K562 (cell line): ENCODE data around the gene CLCN4. TPM values are rescaled to one million over a fixed set of nuclear protein-coding genes. Genes with fewer than 3 reads are reported as not detected.

Experiments
- ARID1B ChIP-seq: fragments of 450-650 bp; IDR thresholded peaks from 2 replicates; pipeline ENCODE4 v1.6.1; 2016; ENCODE audit warnings: antibody characterized with exemption, mild to moderate bottlenecking, inconsistent platforms
- ATF7 ChIP-seq: fragments of 450-650 bp; IDR thresholded peaks from 2 replicates; pipeline ENCODE4 v1.7.1; 2014; ENCODE audit warnings: mild to moderate bottlenecking, moderate library complexity
- CBX8 ChIP-seq: fragments of 200-600 bp; sonication (generic); IDR thresholded peaks from 2 replicates; pipeline ENCODE4 v1.6.1; 2012; ENCODE audit warnings: borderline replicate concordance, mixed run types, low read depth, mild to moderate bottlenecking, moderate library complexity, mixed read lengths, low read length, control low read depth, inconsistent platforms; ENCODE audit not compliant: poor library complexity, severe bottlenecking; ENCODE audit errors: extremely low read depth
- CHCHD3 ChIP-seq: fragments of 250-450 bp; sonication (Bioruptor Pico); IDR thresholded peaks from 2 replicates; pipeline ENCODE4 v2.1.2; 2022; ENCODE audit warnings: mild to moderate bottlenecking
- DNMT1 ChIP-seq: fragments of 450-650 bp; IDR thresholded peaks from 2 replicates; pipeline ENCODE4 v1.6.1; 2016; ENCODE audit warnings: antibody characterized with exemption, mild to moderate bottlenecking
- EGR1 ChIP-seq: fragments of 450-650 bp; conservative IDR thresholded peaks from 2 replicates; pipeline ENCODE4 v1.6.1; 2017; ENCODE audit warnings: mild to moderate bottlenecking
- KDM1A ChIP-seq, 2 experiments: fragments of 450-650 bp; IDR thresholded peaks; 2 replicates each; pipeline ENCODE4 v1.6.1; 2016; ENCODE audit warnings: mild to moderate bottlenecking in 2 of 2
- MAFG ChIP-seq: fragments of 450-650 bp; conservative IDR thresholded peaks from 2 replicates; pipeline ENCODE4 v1.6.1; 2016; ENCODE audit warnings: missing genetic modification characterization, missing compliant biosample characterization
- NR0B1 ChIP-seq: fragments of 450-650 bp; IDR thresholded peaks from one replicate; pipeline ENCODE4 v1.6.1; 2018; ENCODE audit warnings: mild to moderate bottlenecking, moderate library complexity; ENCODE audit not compliant: partially characterized antibody
- NRF1 ChIP-seq, 2 experiments: fragments of 450-650 bp; IDR thresholded peaks in 1 of 2; conservative IDR thresholded peaks in 1 of 2; 2 replicates each; pipeline ENCODE4 v1.6.1; 2014; ENCODE audit warnings: mild to moderate bottlenecking in 2 of 2
- PHF21A ChIP-seq: fragments of 450-650 bp; IDR thresholded peaks from 2 replicates; pipeline ENCODE4 v1.6.1; 2017; ENCODE audit warnings: low read depth, borderline replicate concordance
- PHTF2 ChIP-seq: fragments of 250-450 bp; sonication (Bioruptor Pico); IDR thresholded peaks from 2 replicates; pipeline ENCODE4 v1.5.0; 2021; ENCODE audit warnings: mild to moderate bottlenecking
- TAL1 ChIP-seq: fragments of 450-650 bp; IDR thresholded peaks from 2 replicates; pipeline ENCODE4 v1.6.1; 2016; ENCODE audit warnings: mild to moderate bottlenecking
- THRB ChIP-seq: fragments of 450-650 bp; formaldehyde crosslinking; conservative IDR thresholded peaks from 2 replicates; pipeline ENCODE4 v1.4.0; 2022; ENCODE audit warnings: mild to moderate bottlenecking, missing genetic modification characterization
- ZNF146 ChIP-seq: IDR thresholded peaks from one replicate; pipeline ENCODE4 v1.6.1; 2018; ENCODE audit warnings: missing compliant biosample characterization; ENCODE audit not compliant: unreplicated experiment
- ZNF165 ChIP-seq: fragments of 250-450 bp; sonication (Bioruptor Pico); IDR thresholded peaks from 2 replicates; pipeline ENCODE4 v1.4.0; 2020; ENCODE audit warnings: borderline replicate concordance
- ZNF586 ChIP-seq: fragments of 450-650 bp; formaldehyde crosslinking; conservative IDR thresholded peaks from 2 replicates; pipeline ENCODE4 v1.4.0; 2020; ENCODE audit warnings: mild to moderate bottlenecking, moderate library complexity
- ZNF668 ChIP-seq: fragments of 250-450 bp; sonication (Bioruptor Pico); IDR thresholded peaks from 2 replicates; pipeline ENCODE4 v1.8.0; 2022; ENCODE audit warnings: mild to moderate bottlenecking, inconsistent platforms
- ZNF707 ChIP-seq: fragments of 250-450 bp; sonication (Bioruptor Pico); conservative IDR thresholded peaks from 2 replicates; pipeline ENCODE4 v1.8.0; 2022; ENCODE audit warnings: inconsistent platforms, mild to moderate bottlenecking, moderate library complexity
- polyA plus RNA-seq, 8 experiments: library from polyadenylated mRNA; depleted of rRNA in 4 of 8; stranded (reverse) in 5 of 8; unstranded in 3 of 8; fragments of >200 nt; fragmentation: Nextera tagmentation in 2 of 8; fragmentation: Illumina TruSeq in 1 of 8; extraction: Ambion mirVana in 2 of 8; extraction: Trizol in 1 of 8; gene quantifications; 2 replicates each; pipeline versions ENCODE4 v1.2.1 to v1.2.3, GENCODE V29; 2011 to 2014; ENCODE audit warnings: inconsistent platforms in 1 of 8, missing spikeins in 1 of 8
- total RNA-seq, 7 experiments: library from RNA; depleted of rRNA in 6 of 7; stranded (reverse); fragments of >200 nt in 6 of 7; fragmentation: Illumina TruSeq in 2 of 7; extraction: Trizol in 2 of 7; gene quantifications; 2 replicates each; pipeline versions ENCODE4 v1.2.1 to v1.2.3, GENCODE V29; 2011 to 2021; ENCODE audit warnings: low replicate concordance in 1 of 7
- TF ChIP-seq, protein P1 (sequence below): IDR thresholded peaks from 3 replicates; pipeline ENCODE4 v1.6.1; 2011; ENCODE audit warnings: borderline replicate concordance, mild to moderate bottlenecking; ENCODE audit not compliant: insufficient read length, insufficient read depth
- TF ChIP-seq, protein P2 (sequence below): fragments of 450-650 bp; formaldehyde crosslinking; IDR thresholded peaks from 2 replicates; pipeline ENCODE4 v1.4.0; 2022; ENCODE audit warnings: mild to moderate bottlenecking, moderate library complexity

CLCN4 gene
- total and polyA plus RNA-seq, 9 of the 15 experiments (the other 6 are each of a cell fraction or from before 2014, with no cell fraction given) = 0.03 to 0.24 (median 0.10) TPM; not detected in 1

DNA sequence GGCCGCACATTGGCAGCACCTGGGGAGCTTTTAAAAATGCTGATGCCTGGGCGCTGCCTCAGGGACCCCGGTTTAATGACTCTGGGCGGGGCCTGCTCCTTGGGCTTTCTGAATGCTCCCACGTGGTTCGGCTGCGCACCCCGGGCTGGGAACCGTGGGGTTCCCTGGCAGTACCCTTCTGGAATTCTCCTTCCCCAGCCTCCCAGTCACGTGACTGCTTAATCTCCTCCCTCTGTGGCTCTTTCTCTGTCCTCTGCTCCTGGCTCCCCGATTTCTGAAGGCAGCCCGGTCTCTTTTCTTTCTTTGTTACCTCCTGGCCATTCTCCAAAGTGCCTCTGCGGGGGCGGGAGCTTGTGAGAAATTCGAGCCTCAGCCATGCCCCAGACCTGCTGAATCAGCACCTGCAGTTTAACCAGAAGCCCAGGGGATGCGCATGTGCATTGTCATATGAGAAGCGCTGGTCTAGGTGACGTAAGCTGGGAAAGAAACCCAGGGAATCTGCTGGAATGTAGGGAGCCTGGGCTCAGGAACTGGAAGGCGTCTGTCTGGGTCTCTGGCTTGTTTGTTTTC lies 16.6 kb downstream of the CLCN4 start (continued):
- TF ChIP-seq CHCHD3 (CRISPR knock-in tag) (no peak), DNMT1 (no peak), EGR1 (peak; percentile 94), CBX8 (no peak), ARID1B (no peak), PHF21A (no peak), PHTF2 (CRISPR knock-in tag) (no peak), ZNF668 (CRISPR knock-in tag) (no peak), ZNF707 (CRISPR knock-in tag) (no peak), ZNF586 (CRISPR knock-in tag) (no peak), THRB (CRISPR knock-in tag) (no peak), ZNF146 (CRISPR knock-in tag) (no peak), ATF7 (peak; percentile 60; the same call in 1 of the 2 replicates), KDM1A (IDR thresholded peaks at IDR 0.05) (no peak), NR0B1 (no peak), ZNF165 (no peak), NRF1 (conservative IDR thresholded peaks at IDR 0.05 in 1 of 2, IDR thresholded peaks at IDR 0.05 in 1 of 2) (peak; percentile 92 to 93), TAL1 (no peak), MAFG (tag) (peak; percentile 95)
- TF ChIP-seq, protein P1, sequence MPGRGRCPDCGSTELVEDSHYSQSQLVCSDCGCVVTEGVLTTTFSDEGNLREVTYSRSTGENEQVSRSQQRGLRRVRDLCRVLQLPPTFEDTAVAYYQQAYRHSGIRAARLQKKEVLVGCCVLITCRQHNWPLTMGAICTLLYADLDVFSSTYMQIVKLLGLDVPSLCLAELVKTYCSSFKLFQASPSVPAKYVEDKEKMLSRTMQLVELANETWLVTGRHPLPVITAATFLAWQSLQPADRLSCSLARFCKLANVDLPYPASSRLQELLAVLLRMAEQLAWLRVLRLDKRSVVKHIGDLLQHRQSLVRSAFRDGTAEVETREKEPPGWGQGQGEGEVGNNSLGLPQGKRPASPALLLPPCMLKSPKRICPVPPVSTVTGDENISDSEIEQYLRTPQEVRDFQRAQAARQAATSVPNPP = no peak
- TF ChIP-seq, protein P2, sequence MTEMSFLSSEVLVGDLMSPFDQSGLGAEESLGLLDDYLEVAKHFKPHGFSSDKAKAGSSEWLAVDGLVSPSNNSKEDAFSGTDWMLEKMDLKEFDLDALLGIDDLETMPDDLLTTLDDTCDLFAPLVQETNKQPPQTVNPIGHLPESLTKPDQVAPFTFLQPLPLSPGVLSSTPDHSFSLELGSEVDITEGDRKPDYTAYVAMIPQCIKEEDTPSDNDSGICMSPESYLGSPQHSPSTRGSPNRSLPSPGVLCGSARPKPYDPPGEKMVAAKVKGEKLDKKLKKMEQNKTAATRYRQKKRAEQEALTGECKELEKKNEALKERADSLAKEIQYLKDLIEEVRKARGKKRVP (CRISPR knock-in tag) = no peak
